AG09319 (cell line): ENCODE data around the gene COLEC11.
"Not testable (repeated sequence)": the region's sequence is repeated elsewhere in the genome, so short reads cannot be mapped to it uniquely, and the experiment has no call there.

Source experiments
- DNase-seq: peaks from one replicate; pipeline ENCODE4 v3.0.0-alpha.2; 2010; ENCODE audit warnings: low read depth; ENCODE audit errors: extremely low read depth
- CTCF ChIP-seq: IDR thresholded peaks from 2 replicates; pipeline ENCODE4 v1.5.1; 2011; ENCODE audit warnings: low read depth, mild to moderate bottlenecking, inconsistent platforms, low read length, moderate library complexity

The COLEC11 gene

GRCh38 chr2:3608373-3609278, 13.7 kb downstream of the COLEC11 start:
- DNase-seq: no peak
- no peak for TF ChIP-seq CTCF

GRCh38 chr2:3609279-3609673, 14.4 kb downstream of the COLEC11 start:
- not testable (repeated sequence) for DNase-seq

- DNase-seq: no peak
- TF ChIP-seq CTCF: no peak
Measured at GRCh38 chr2:3610415-3610814, 15.5 kb downstream of the COLEC11 start.

- DNase-seq: no peak
- no peak for TF ChIP-seq CTCF
Measured at GRCh38 chr2:3610881-3611505, 16.1 kb downstream of the COLEC11 start.

- TF ChIP-seq CTCF: no peak
- no peak for DNase-seq
Measured at GRCh38 chr2:3611589-3611988, 16.7 kb downstream of the COLEC11 start.

GRCh38 chr2:3612639-3613523, 18.0 kb downstream of the COLEC11 start:
- no peak for DNase-seq
- TF ChIP-seq CTCF: no peak

GRCh38 chr2:3613524-3613905, 18.6 kb downstream of the COLEC11 start:
- DNase-seq: no peak
- no peak for TF ChIP-seq CTCF

- DNase-seq: not testable (repeated sequence)
Measured at GRCh38 chr2:3614743-3615142, 19.8 kb downstream of the COLEC11 start.

- not testable (repeated sequence) for DNase-seq
Measured at GRCh38 chr2:3615541-3616200, 20.8 kb downstream of the COLEC11 start.

- not testable (repeated sequence) for DNase-seq
Measured at GRCh38 chr2:3616435-3617197, 21.7 kb downstream of the COLEC11 start.
